Activated CD8-positive, alpha-beta memory T cell treated with anti-CD3 and anti-CD28 coated beads, Interleukin-2, amount 50 U/mL, for 24 hours (primary cell): ENCODE data around the gene ITGA1.
"Not testable (repeated sequence)": the region's sequence is repeated elsewhere in the genome, so short reads cannot be mapped to it uniquely, and the experiment has no call there.

Experiments used
- DNase-seq: peaks from one replicate; pipeline ENCODE4 v3.0.0-alpha.2; 2020; ENCODE audit errors: extremely low read depth

ITGA1 gene

GRCh38 chr5:52800394-52801213, 12.9 kb downstream of the ITGA1 start:
- no peak for DNase-seq

GRCh38 chr5:52801329-52801728, 13.6 kb downstream of the ITGA1 start:
- DNase-seq, result no peak

GRCh38 chr5:52802272-52802973, 14.7 kb downstream of the ITGA1 start:
- no peak for DNase-seq

DNA sequence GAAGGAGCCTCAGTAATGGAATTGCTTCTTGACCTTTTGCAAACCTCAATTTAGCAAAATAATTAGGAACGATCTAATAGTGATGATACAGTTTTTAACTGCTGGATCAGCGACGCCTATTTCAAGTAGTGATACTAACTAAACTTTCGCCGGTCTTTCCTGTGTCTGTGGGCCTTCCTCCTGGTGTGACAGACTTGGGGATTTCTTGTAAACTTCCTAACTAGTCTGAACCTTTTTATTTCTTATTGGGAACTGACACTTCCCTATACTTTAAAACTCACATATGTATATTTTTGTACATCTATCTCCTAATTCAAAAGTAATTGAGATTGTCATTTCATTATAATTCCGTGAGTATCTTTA, 15.2 kb downstream of the ITGA1 start:
- no peak for DNase-seq

DNA sequence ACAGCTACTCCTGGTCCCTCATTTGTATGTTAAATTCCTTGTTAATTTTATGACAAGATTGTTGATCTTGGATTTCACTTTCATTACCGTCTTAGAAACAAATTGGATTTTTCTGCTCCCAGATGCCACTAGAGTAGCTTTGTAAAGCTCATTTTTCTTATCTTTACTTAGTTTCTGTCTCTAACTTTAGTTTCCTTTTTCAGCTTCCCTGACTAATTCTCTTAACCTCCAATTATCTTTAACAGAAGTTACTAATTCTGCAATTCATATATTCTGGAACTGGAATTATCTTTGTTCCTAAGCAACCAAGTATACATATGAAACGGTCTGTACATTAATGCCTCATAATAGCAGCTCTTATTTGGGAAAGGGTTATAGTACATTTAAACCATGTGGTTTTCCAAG, 16.7 kb downstream of the ITGA1 start:
- no peak for DNase-seq

GRCh38 chr5:52804981-52805380, 17.3 kb downstream of the ITGA1 start:
- DNase-seq, result no peak

GRCh38 chr5:52805615-52806014, 17.9 kb downstream of the ITGA1 start:
- no peak for DNase-seq

DNA sequence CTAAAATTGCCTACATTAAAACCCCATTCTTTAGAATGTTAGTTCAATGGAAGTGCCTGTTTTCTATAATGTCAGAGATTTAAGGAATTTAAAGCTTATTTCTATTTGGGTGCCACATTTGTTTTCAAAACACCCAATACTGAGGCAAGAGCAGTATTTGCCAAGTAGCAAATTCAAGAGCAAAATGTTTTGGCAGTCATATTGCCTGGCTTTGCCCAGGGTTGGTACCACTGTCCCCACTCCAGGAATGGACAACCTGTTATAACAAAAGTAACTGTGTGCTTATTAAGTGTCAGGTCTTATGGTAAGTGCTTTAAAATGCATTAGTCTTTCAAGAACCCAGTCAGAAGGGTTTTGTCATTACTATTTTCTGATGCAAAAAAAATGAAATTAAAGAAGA, 19.3 kb downstream of the ITGA1 start:
- no peak for DNase-seq

- DNase-seq, result no peak
Observed at GRCh38 chr5:52807723-52808122, 20.0 kb downstream of the ITGA1 start.

GRCh38 chr5:52808316-52808901, 20.7 kb downstream of the ITGA1 start:
- no peak for DNase-seq

DNA sequence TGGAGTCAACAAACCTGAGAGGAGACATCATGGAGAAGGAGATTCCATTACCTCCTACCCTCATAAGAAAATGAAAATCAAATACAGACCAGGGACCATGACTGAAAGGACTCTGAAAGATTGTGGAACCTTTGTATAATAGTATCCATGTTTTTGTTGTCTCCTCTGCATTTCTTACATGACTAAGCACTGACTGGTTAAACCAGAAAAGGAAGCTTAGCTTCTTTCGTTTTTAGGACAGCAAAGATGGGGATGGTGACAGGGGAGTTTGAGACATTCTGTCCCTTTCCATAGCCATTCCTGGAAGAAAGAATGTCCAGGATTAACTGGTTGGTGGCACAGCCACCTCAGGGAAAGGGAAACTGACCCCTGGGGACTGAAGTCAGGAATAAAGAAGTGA, 22.2 kb downstream of the ITGA1 start:
- no peak for DNase-seq

DNA sequence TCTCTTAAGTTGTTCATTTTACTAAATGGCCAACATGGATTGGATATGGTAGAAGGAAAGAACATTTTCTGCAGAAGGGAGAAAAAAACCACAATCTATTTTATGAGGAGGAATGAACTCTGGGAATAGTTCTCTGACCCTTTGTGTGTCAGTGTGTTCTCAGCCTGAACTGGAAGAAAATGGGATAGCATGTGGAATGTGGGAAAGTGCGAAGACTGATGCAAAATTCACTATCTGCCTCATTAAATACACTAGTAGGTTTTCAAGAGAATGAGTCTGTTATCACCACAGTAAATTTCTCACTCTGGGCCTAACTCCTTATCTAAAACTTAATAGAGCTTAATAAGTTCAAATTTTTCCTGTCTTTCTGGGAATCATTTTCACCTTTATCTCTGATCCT, 22.7 kb downstream of the ITGA1 start:
- DNase-seq, result no peak

- DNase-seq, result no peak
Observed at GRCh38 chr5:52811067-52811749, 23.5 kb downstream of the ITGA1 start.

GRCh38 chr5:52814352-52815148, 26.8 kb downstream of the ITGA1 start:
- no peak for DNase-seq

DNA sequence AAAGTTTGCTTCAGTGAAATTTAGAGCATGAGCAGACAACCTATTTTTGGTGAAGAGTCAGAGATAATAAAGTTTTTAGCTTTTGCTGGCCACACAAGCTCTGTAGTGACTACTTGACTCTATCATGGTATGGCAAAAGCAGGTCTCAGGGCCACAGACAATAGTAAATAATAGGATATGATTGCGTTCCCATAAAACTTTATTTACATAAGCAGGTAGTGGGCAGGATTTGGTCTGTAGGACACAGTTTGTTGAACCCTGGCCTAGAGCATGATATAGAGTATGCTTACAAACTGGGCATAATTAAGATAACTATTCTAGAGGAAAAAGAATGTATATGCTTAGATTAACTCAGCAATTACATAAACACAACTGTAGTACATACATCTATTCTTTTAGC, 30.1 kb downstream of the ITGA1 start:
- DNase-seq, result no peak

GRCh38 chr5:52818360-52818759, 30.6 kb downstream of the ITGA1 start:
- DNase-seq, result no peak

DNA sequence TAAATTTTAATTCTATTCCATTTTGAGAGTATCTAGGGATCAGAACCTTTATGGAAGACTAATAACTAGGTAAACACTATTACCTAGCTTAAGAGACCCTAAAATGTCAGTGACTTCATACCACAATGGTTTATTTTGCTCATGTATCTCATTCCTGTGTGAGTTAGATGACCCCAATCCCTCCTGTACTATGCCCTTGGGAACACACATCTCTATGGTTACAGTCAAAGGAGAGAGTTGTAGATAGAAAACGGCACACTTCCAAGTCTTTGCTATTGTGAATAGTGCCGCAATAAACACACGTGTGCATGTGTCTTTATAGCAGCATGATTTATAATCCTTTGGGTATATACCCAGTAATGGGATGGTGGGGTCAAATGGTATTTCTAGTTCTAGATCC, 31.1 kb downstream of the ITGA1 start:
- DNase-seq, result not testable (repeated sequence)

GRCh38 chr5:52821901-52822300, 34.2 kb downstream of the ITGA1 start:
- DNase-seq, result no peak

GRCh38 chr5:52822437-52822836, 34.7 kb downstream of the ITGA1 start:
- no peak for DNase-seq

DNA sequence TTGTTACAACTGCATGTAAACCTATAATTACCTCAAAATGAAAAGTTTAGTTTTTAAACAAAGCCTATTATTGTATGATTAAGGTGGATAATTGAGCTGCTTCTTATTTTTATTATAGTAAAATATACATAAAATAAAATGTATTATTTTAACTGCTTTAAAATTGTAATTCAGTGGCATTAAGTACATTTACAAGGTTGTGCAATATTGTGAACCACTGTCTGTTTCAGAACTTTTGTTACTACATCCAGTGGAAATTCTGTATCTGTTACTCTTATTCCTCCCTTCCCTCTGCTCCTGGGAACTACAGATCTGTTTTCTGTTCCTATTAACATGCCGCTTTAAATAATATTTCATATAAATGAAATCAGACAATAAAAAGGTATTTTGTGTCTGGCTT, 37.1 kb downstream of the ITGA1 start:
- DNase-seq, result no peak

- DNase-seq, result no peak
Observed at GRCh38 chr5:52825826-52826225, 38.1 kb downstream of the ITGA1 start.

GRCh38 chr5:52827815-52828214, 40.1 kb downstream of the ITGA1 start:
- DNase-seq, result no peak
